Panc1 (cell line): Measurements from ENCODE around the gene AMIGO1.

Experiments used
- CTCF ChIP-seq: fragments of 450-650 bp; IDR thresholded peaks from 2 replicates; pipeline ENCODE4 v1.5.1; 2017; ENCODE audit warnings: mild to moderate bottlenecking
- POLR2AphosphoS5 ChIP-seq: IDR thresholded peaks from 2 replicates; pipeline ENCODE4 v1.6.1; 2012; ENCODE audit warnings: mild to moderate bottlenecking, low read depth, low read length, moderate library complexity
- REST ChIP-seq, 2 experiments: IDR thresholded peaks; 2 replicates each; pipeline ENCODE4 v1.6.1; 2011 to 2012; ENCODE audit warnings: low read depth in 2 of 2, control low read depth in 1 of 2, low read length in 1 of 2, mild to moderate bottlenecking in 1 of 2, moderate library complexity in 1 of 2; ENCODE audit not compliant: insufficient read depth in 1 of 2

- TF ChIP-seq CTCF, result no peak
- no peak for TF ChIP-seq POLR2AphosphoS5
- TF ChIP-seq REST (IDR thresholded peaks at IDR 0.05; ENCODE audit: insufficient read depth in 1 of 2, low read depth in 2 of 2, low read length in 1 of 2), result no peak
These were observed 30.2 kb downstream of the AMIGO1 start for GRCh38 chr1:109479311-109479710.
